OCI-LY3 (cell line): ENCODE measurements around the gene PPWD1.

ENCODE experiments used
- H2AFZ ChIP-seq: fragments of 200-600, 300-600 bp; shearing (Covaris generic); 2 replicates; pipeline ENCODE4 v1.6.0; 2014; ENCODE audit warnings: antibody characterized with exemption, low read depth, low read length
- H3K27ac ChIP-seq: fragments of 200-600, 300-600 bp; sonication (generic); 2 replicates; pipeline ENCODE4 v1.5.1; 2014; ENCODE audit warnings: mild to moderate bottlenecking, low read length, moderate library complexity, mixed read lengths
- H3K27me3 ChIP-seq: fragments of 200-600, 300-600 bp; sonication (generic); 2 replicates; pipeline ENCODE4 v1.6.1; 2014; ENCODE audit warnings: low read depth, low read length, mixed read lengths
- H3K36me3 ChIP-seq: fragments of 200-600, 300-600 bp; sonication (generic); replicated peaks from 2 replicates; pipeline ENCODE3; 2014; ENCODE audit warnings: low read depth, low read length, mixed read lengths
- H3K4me1 ChIP-seq: fragments of 300-600, 200-600 bp; sonication (generic); 2 replicates; pipeline ENCODE4 v1.6.1; 2014; ENCODE audit warnings: low read length, mixed read lengths
- H3K4me2 ChIP-seq: fragments of 200-600, 300-600 bp; sonication (generic); 2 replicates; pipeline ENCODE4 v1.6.1; 2014; ENCODE audit warnings: low read length, mixed read lengths
- H3K4me3 ChIP-seq: fragments of 300-600, 200-600 bp; sonication (generic); 2 replicates; pipeline ENCODE4 v1.5.1; 2014; ENCODE audit warnings: antibody characterized with exemption, mild to moderate bottlenecking, low read length, moderate library complexity
- H3K79me2 ChIP-seq: fragments of 300-600, 200-600 bp; shearing (Covaris generic); 2 replicates; pipeline ENCODE4 v1.6.1; 2014; ENCODE audit warnings: mild to moderate bottlenecking, low read length, mixed read lengths
- H3K9ac ChIP-seq: fragments of 300-600, 200-600 bp; shearing (Covaris generic); 2 replicates; pipeline ENCODE4 v1.6.0; 2014; ENCODE audit warnings: mild to moderate bottlenecking, low read length, moderate library complexity
- H3K9me3 ChIP-seq: fragments of 200-600, 300-600 bp; shearing (Covaris generic); 2 replicates; pipeline ENCODE4 v1.6.1; 2014; ENCODE audit warnings: low read length, mixed read lengths; ENCODE audit not compliant: insufficient read depth
- H4K20me1 ChIP-seq: fragments of 200-600, 300-600 bp; sonication (generic); 2 replicates; pipeline ENCODE4 v1.6.1; 2016; ENCODE audit warnings: low read length, mixed read lengths; ENCODE audit not compliant: insufficient read depth
- EZH2phosphoT487 ChIP-seq: fragments of 200-600 bp; shearing (Covaris generic); IDR thresholded peaks from 2 replicates; pipeline ENCODE4 v1.6.1; 2018; ENCODE audit warnings: antibody characterized with exemption, mixed run types, low read depth
- TF ChIP-seq, protein P1 (sequence below): fragments of 200-600, 300-600 bp; sonication (generic); IDR thresholded peaks from 2 replicates; pipeline ENCODE4 v1.5.1; 2014; ENCODE audit warnings: antibody characterized with exemption, low read length, low read depth

Gene PPWD1

DNA sequence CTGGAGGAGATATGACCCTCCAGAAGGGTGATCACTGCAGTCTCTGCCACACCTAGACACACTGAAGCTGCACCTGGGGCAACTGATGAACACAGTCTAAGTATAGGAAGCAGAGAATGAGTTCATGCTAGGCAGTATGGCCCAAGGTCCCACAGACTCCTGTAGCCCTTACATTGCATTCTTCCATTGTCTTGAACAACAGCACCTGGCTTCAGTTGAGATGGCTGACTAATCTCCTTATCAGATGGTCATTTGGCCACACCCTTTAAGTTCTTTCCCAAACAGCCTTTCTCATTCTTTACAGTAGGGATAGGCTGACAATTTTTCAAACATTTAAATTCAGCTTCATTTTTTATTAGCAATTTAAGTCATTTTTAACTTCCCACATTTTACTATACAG is 23.3 kb upstream of the PPWD1 start:
- H3K9ac ChIP-seq: no peak overlapping the region
- TF ChIP-seq EZH2phosphoT487: no peak
- TF ChIP-seq, protein P1, sequence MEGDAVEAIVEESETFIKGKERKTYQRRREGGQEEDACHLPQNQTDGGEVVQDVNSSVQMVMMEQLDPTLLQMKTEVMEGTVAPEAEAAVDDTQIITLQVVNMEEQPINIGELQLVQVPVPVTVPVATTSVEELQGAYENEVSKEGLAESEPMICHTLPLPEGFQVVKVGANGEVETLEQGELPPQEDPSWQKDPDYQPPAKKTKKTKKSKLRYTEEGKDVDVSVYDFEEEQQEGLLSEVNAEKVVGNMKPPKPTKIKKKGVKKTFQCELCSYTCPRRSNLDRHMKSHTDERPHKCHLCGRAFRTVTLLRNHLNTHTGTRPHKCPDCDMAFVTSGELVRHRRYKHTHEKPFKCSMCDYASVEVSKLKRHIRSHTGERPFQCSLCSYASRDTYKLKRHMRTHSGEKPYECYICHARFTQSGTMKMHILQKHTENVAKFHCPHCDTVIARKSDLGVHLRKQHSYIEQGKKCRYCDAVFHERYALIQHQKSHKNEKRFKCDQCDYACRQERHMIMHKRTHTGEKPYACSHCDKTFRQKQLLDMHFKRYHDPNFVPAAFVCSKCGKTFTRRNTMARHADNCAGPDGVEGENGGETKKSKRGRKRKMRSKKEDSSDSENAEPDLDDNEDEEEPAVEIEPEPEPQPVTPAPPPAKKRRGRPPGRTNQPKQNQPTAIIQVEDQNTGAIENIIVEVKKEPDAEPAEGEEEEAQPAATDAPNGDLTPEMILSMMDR: no peak
- no peaks in the 10 kb centered on the region for H3K79me2 ChIP-seq
- no peaks in the 10 kb centered on the region for H4K20me1 ChIP-seq
- H3K27ac ChIP-seq: no peak overlapping the region
- no peaks in the 10 kb centered on the region for H3K4me1 ChIP-seq
- no peaks in the 10 kb centered on the region for H3K27me3 ChIP-seq
- H3K9me3 ChIP-seq: no peaks in the 10 kb centered on the region
- H3K36me3 ChIP-seq: peaks cover 19% of the 10 kb centered on the region
- H2AFZ ChIP-seq: no peak overlapping the region
- H3K4me2 ChIP-seq: no peak overlapping the region
- H3K4me3 ChIP-seq: no peak overlapping the region

DNA sequence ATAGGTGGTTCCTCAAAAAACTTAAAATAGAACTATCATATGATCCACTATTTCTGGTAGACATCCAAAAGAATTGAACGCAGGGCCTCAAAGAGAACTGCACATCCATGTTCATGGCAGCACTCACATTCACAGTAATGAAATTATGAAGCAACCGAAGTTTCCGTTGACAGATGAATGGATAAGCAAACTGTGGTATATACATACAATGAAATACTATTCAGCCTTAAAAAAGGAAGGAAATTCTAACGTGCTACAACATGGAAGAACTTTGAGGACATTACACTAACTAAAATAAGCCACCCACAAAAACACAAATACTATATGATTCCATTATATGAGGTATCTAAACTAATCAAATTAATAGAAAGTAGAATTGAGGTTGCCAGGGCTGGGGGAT is 18.6 kb upstream of the PPWD1 start:
- H3K27ac ChIP-seq: no peak overlapping the region
- no peaks in the 10 kb centered on the region for H3K27me3 ChIP-seq
- no peak overlapping the region for H3K4me3 ChIP-seq
- TF ChIP-seq EZH2phosphoT487: no peak
- TF ChIP-seq, protein P1: no peak
- no peak overlapping the region for H3K9ac ChIP-seq
- no peaks in the 10 kb centered on the region for H3K4me1 ChIP-seq
- H3K4me2 ChIP-seq: no peak overlapping the region
- no peak overlapping the region for H2AFZ ChIP-seq
- H3K36me3 ChIP-seq: peaks cover 17% of the 10 kb centered on the region
- no peaks in the 10 kb centered on the region for H4K20me1 ChIP-seq
- no peaks in the 10 kb centered on the region for H3K9me3 ChIP-seq
- no peaks in the 10 kb centered on the region for H3K79me2 ChIP-seq

DNA sequence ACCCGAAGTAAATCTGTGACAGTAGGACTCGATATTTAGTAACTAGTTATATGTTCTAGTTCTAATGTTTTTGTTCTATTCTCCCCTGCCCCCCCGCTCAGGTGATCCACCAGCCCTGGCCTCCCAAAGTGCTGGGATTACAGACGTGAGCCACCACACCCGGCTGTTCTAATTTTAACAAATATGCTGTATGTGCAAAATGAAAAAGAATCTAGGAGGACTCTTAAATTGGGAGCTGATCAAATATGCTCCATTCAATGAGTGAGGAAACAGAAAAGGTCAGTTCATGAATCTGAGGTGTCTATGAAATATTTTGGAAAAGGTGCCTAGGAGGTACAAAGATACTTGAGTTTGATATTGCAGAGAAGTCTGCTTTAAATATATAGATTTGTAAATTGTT is 17.0 kb upstream of the PPWD1 start:
- no peaks in the 10 kb centered on the region for H3K27me3 ChIP-seq
- H2AFZ ChIP-seq: no peak overlapping the region
- no peak overlapping the region for H3K27ac ChIP-seq

DNA sequence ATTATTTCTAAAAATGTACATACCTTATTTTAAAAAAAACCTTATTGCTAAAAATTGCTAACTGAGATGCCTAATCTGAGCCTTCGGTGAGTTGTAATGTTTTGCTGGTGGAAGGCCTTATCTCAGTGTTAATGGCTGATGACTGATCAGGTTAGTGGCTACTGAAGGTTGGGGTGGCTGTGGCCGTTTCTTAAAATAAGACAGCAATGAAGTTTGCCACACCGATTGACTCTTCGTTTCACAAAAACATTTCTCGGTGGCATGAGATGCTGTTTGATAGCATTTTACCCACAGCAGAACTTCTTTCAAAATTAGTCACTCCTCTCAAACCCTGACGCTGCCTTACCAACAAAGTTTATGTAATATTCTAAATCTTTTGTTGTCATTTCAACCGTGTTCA is 14.8 kb upstream of the PPWD1 start:
- Histone ChIP-seq H2AFZ (no peak overlapping the region), H3K4me2 (no peak overlapping the region), H3K9me3 (no peaks in the 10 kb centered on the region), H4K20me1 (no peaks in the 10 kb centered on the region), H3K4me1 (no peaks in the 10 kb centered on the region), H3K36me3 (peaks cover 14% of the 10 kb centered on the region), H3K79me2 (no peaks in the 10 kb centered on the region), H3K27ac (no peak overlapping the region), H3K4me3 (no peak overlapping the region), H3K27me3 (no peaks in the 10 kb centered on the region), H3K9ac (no peak overlapping the region)
- no peak for TF ChIP-seq EZH2phosphoT487
- TF ChIP-seq, protein P1: no peak

More for the DNA sequence above, 17.0 kb upstream of the PPWD1 start:
- Histone ChIP-seq H3K4me2 (no peak overlapping the region), H3K4me1 (no peaks in the 10 kb centered on the region), H4K20me1 (no peaks in the 10 kb centered on the region), H3K79me2 (no peaks in the 10 kb centered on the region), H3K9me3 (no peaks in the 10 kb centered on the region), H3K4me3 (no peak overlapping the region), H3K9ac (no peak overlapping the region), H3K36me3 (peaks cover 17% of the 10 kb centered on the region)
- TF ChIP-seq, protein P1: no peak
- TF ChIP-seq EZH2phosphoT487: no peak
